IMR-90 (cell line): ENCODE results near the gene ZNF77.

Experiments used
- BHLHE40 ChIP-seq: fragments of 150-350 bp; IDR thresholded peaks from 2 replicates; pipeline ENCODE4 v1.6.1; 2016; ENCODE audit warnings: mild to moderate bottlenecking, low read depth, low read length
- ELK1 ChIP-seq: fragments of 150-350 bp; IDR thresholded peaks from 2 replicates; pipeline ENCODE4 v1.6.1; 2016; ENCODE audit warnings: low read depth, mild to moderate bottlenecking, low read length, moderate library complexity, borderline replicate concordance
- MXI1 ChIP-seq: IDR thresholded peaks from 2 replicates; pipeline ENCODE4 v1.6.1; 2012; ENCODE audit warnings: low read depth, mild to moderate bottlenecking, low read length, moderate library complexity, borderline replicate concordance
- POLR2A ChIP-seq: IDR thresholded peaks from 2 replicates; pipeline ENCODE4 v1.6.1; 2012; ENCODE audit warnings: mild to moderate bottlenecking, low read depth, low read length
- RAD21 ChIP-seq: IDR thresholded peaks from 2 replicates; pipeline ENCODE4 v1.6.1; 2012; ENCODE audit warnings: low read length, improper control_type of control experiment
- RFX5 ChIP-seq: IDR thresholded peaks from 2 replicates; pipeline ENCODE4 v1.8.0; 2012; ENCODE audit warnings: low read depth, mild to moderate bottlenecking, low read length, moderate library complexity
- SMC3 ChIP-seq: fragments of 150-350 bp; IDR thresholded peaks from 2 replicates; pipeline ENCODE4 v1.6.1; 2016; ENCODE audit warnings: low read depth, mild to moderate bottlenecking, antibody characterized with exemption, low read length, moderate library complexity
- TF ChIP-seq, protein P1 (sequence below): conservative IDR thresholded peaks from 2 replicates; pipeline ENCODE4 v1.5.1; 2012; ENCODE audit warnings: mild to moderate bottlenecking, low read depth, low read length, improper control_type of control experiment

DNA sequence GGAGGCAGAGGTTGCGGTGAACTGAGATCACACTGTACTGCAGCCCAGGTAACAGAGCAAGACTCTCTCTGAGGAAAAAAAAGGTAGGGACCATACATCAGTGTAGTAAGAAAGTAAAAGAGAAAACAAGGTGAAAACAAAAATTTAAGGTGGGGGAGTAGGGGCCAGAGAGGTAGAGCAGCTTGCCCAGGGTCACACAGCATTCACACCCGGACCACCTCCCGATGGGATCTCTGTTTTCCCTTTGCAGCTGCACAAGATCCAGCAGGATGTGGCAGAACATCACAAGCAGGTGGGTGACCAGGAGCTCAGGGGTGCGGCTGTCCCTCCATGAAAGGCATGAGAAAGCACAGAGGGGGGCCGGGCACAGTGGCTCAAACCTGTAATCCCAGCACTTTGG lies 37.1 kb upstream of the ZNF77 start:
- TF ChIP-seq, protein P1, sequence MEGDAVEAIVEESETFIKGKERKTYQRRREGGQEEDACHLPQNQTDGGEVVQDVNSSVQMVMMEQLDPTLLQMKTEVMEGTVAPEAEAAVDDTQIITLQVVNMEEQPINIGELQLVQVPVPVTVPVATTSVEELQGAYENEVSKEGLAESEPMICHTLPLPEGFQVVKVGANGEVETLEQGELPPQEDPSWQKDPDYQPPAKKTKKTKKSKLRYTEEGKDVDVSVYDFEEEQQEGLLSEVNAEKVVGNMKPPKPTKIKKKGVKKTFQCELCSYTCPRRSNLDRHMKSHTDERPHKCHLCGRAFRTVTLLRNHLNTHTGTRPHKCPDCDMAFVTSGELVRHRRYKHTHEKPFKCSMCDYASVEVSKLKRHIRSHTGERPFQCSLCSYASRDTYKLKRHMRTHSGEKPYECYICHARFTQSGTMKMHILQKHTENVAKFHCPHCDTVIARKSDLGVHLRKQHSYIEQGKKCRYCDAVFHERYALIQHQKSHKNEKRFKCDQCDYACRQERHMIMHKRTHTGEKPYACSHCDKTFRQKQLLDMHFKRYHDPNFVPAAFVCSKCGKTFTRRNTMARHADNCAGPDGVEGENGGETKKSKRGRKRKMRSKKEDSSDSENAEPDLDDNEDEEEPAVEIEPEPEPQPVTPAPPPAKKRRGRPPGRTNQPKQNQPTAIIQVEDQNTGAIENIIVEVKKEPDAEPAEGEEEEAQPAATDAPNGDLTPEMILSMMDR: no peak
- TF ChIP-seq MXI1 (no peak), SMC3 (no peak), RFX5 (no peak), ELK1 (no peak), POLR2A (no peak), BHLHE40 (no peak), RAD21 (no peak)
